Muscle of leg (tissue), 11 donors: Measurements from ENCODE around the gene RNF217. TPM values are rescaled to one million over a fixed set of nuclear protein-coding genes. Genes with fewer than 3 reads are reported as not detected.
A peak's percentile ranks its signal among the peaks of the same experiment; 100 is the strongest.

Experiments used
- DNase-seq: peaks from one replicate; pipeline ENCODE4 v3.0.0; 2013
- H3K27ac ChIP-seq: one replicate; pipeline ENCODE4 v1.5.1; 2013; ENCODE audit warnings: mild to moderate bottlenecking, low read length, control low read depth
- H3K27me3 ChIP-seq: one replicate; pipeline ENCODE4 v1.6.1; 2013; ENCODE audit warnings: low read length; ENCODE audit not compliant: control insufficient read depth, insufficient read depth
- H3K36me3 ChIP-seq: one replicate; pipeline ENCODE4 v1.6.1; 2013; ENCODE audit warnings: low read length; ENCODE audit not compliant: control insufficient read depth, insufficient read depth
- H3K4me1 ChIP-seq: one replicate; pipeline ENCODE4 v1.6.1; 2013; ENCODE audit warnings: low read length; ENCODE audit not compliant: control insufficient read depth, insufficient read depth
- H3K4me3 ChIP-seq: one replicate; pipeline ENCODE4 v1.5.1; 2013; ENCODE audit warnings: low read length, control low read depth
- H3K9me3 ChIP-seq: replicated peaks from 2 replicates; pipeline ENCODE4 v1.6.1; 2013; ENCODE audit warnings: low read depth, low read length; ENCODE audit not compliant: control insufficient read depth
- WGBS: methylation state at CpG from one replicate; pipeline ENCODE4 v1.1.5; 2013; ENCODE audit warnings: missing lambda C conversion rate; ENCODE audit not compliant: insufficient coverage; 5-methylcytosine and 5-hydroxymethylcytosine counted together
- polyA plus RNA-seq, 8 donors: library from polyadenylated mRNA; unstranded; fragments of 120-200 nt; gene quantifications; one replicate each; pipeline versions ENCODE4 v1.2.1 to v1.2.3, GENCODE V29; 2013; ENCODE audit warnings: inconsistent platforms in 1 of 8, low replicate concordance in 1 of 8; ENCODE audit not compliant: insufficient read length in 8 of 8, insufficient read depth in 1 of 8
- total RNA-seq: library from RNA; stranded (reverse); fragments of 120-200 nt; gene quantifications from one replicate; pipeline ENCODE4 v1.2.4, GENCODE V29; 2013

Gene RNF217
- total and polyA plus RNA-seq, 9 donors: 28.6 to 54.9 (median 35.8) TPM

- Histone ChIP-seq H3K27ac (no peak overlapping the region), H3K36me3 (peaks cover 5% of the 10 kb centered on the region), H3K4me3 (no peak overlapping the region), H3K27me3 (no peaks in the 10 kb centered on the region), H3K9me3 (no peaks in the 10 kb centered on the region), H3K4me1 (no peaks in the 10 kb centered on the region)
- no peak for DNase-seq
These were observed 124.5 kb downstream of the RNF217 start for GRCh38 chr6:125086716-125087115.

GRCh38 chr6:125088963-125089362 lies 126.7 kb downstream of the RNF217 start:
- no peaks in the 10 kb centered on the region for H3K4me1 ChIP-seq
- WGBS: no CpG with 5 or more reads among the region's 5 CpGs
- no peaks in the 10 kb centered on the region for H3K27me3 ChIP-seq
- no peak overlapping the region for H3K4me3 ChIP-seq
- no peak overlapping the region for H3K27ac ChIP-seq
- peak; percentile 20 for DNase-seq
- no peaks in the 10 kb centered on the region for H3K9me3 ChIP-seq
- no peaks in the 10 kb centered on the region for H3K36me3 ChIP-seq

- H3K9me3 ChIP-seq: no peaks in the 10 kb centered on the region
- H3K27ac ChIP-seq: no peak overlapping the region
- peaks cover 3% of the 10 kb centered on the region for H3K4me1 ChIP-seq
- no peak for DNase-seq
- WGBS: no CpG with 5 or more reads among the region's 3 CpGs
- no peaks in the 10 kb centered on the region for H3K27me3 ChIP-seq
- H3K36me3 ChIP-seq: no peaks in the 10 kb centered on the region
- no peak overlapping the region for H3K4me3 ChIP-seq
These were observed 132.3 kb downstream of the RNF217 start for GRCh38 chr6:125094563-125094962.

GRCh38 chr6:125095580-125096301 lies 133.5 kb downstream of the RNF217 start:
- H3K4me1 ChIP-seq: peaks cover 5% of the 10 kb centered on the region
- H3K4me3 ChIP-seq: no peak overlapping the region
- peak overlapping the region; percentile 32 for H3K27ac ChIP-seq
- DNase-seq: peak; percentile 67
- 56% methylated on average over 2 of the region's 5 CpGs for WGBS
- no peaks in the 10 kb centered on the region for H3K36me3 ChIP-seq
- H3K27me3 ChIP-seq: no peaks in the 10 kb centered on the region
- no peaks in the 10 kb centered on the region for H3K9me3 ChIP-seq

GRCh38 chr6:125097186-125097585 lies 134.9 kb downstream of the RNF217 start:
- H3K4me1 ChIP-seq: peaks cover 5% of the 10 kb centered on the region
- H3K9me3 ChIP-seq: no peaks in the 10 kb centered on the region
- H3K27me3 ChIP-seq: no peaks in the 10 kb centered on the region
- no peak for DNase-seq
- H3K27ac ChIP-seq: no peak overlapping the region
- WGBS: 100% methylated on average over 1 of the region's 2 CpGs
- H3K36me3 ChIP-seq: no peaks in the 10 kb centered on the region
- no peak overlapping the region for H3K4me3 ChIP-seq

- WGBS: no CpG with 5 or more reads among the region's 4 CpGs
- no peak overlapping the region for H3K27ac ChIP-seq
- no peaks in the 10 kb centered on the region for H3K27me3 ChIP-seq
- no peaks in the 10 kb centered on the region for H3K9me3 ChIP-seq
- H3K4me1 ChIP-seq: peaks cover 5% of the 10 kb centered on the region
- H3K36me3 ChIP-seq: no peaks in the 10 kb centered on the region
- no peak for DNase-seq
- no peak overlapping the region for H3K4me3 ChIP-seq
These were observed 136.0 kb downstream of the RNF217 start for GRCh38 chr6:125098253-125098652.

- Histone ChIP-seq H3K4me1 (peaks cover 5% of the 10 kb centered on the region), H3K36me3 (no peaks in the 10 kb centered on the region), H3K27ac (no peak overlapping the region), H3K4me3 (peak overlapping the region; percentile 60), H3K27me3 (no peaks in the 10 kb centered on the region), H3K9me3 (no peaks in the 10 kb centered on the region)
- DNase-seq: peak; percentile 55
- 0% methylated on average over 45 of the region's 48 CpGs for WGBS
These were observed 137.2 kb downstream of the RNF217 start for GRCh38 chr6:125099211-125100073.

GRCh38 chr6:125100074-125100652 lies 137.9 kb downstream of the RNF217 start:
- Histone ChIP-seq H3K4me3 (peak overlapping the region; percentile 60), H3K36me3 (no peaks in the 10 kb centered on the region), H3K4me1 (peaks cover 5% of the 10 kb centered on the region), H3K27ac (no peak overlapping the region), H3K27me3 (no peaks in the 10 kb centered on the region), H3K9me3 (no peaks in the 10 kb centered on the region)
- WGBS: 100% methylated on average over 1 of the region's 10 CpGs
- DNase-seq: no peak

- H3K4me3 ChIP-seq: no peak overlapping the region
- no peak overlapping the region for H3K27ac ChIP-seq
- H3K4me1 ChIP-seq: peaks cover 5% of the 10 kb centered on the region
- no peaks in the 10 kb centered on the region for H3K36me3 ChIP-seq
- H3K9me3 ChIP-seq: no peaks in the 10 kb centered on the region
- no peak for DNase-seq
- no CpG with 5 or more reads among the region's 1 CpG for WGBS
- no peaks in the 10 kb centered on the region for H3K27me3 ChIP-seq
These were observed 138.9 kb downstream of the RNF217 start for GRCh38 chr6:125101128-125101527.

- Histone ChIP-seq H3K4me1 (peaks cover 2% of the 10 kb centered on the region), H3K27ac (no peak overlapping the region), H3K9me3 (no peaks in the 10 kb centered on the region), H3K36me3 (no peaks in the 10 kb centered on the region), H3K27me3 (no peaks in the 10 kb centered on the region), H3K4me3 (no peak overlapping the region)
- 94% methylated on average over 2 of the region's 2 CpGs for WGBS
- no peak for DNase-seq
These were observed 139.4 kb downstream of the RNF217 start for GRCh38 chr6:125101631-125102030.
